ENCODE data around the gene GALT.

DNA sequence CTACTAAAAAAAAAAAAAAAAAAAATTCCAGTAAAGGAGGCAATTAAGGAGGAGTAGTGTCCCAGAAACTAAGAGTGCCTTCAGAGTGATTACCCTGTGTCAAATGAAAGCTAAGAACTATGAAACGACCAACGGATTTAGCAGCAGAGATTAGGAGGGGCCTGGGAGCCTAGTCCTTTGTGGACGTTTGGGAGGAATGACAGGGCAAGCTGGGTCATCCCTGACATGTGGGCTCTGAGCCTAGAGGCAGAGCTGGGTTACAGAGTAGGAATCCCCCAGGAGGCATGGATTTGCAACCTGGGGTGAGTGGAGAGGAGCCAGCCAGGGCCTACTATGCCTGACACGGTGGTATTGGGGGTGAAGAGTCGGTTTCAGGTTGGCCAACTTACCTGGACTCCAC lies 13.3 kb upstream of the GALT start:
- TF ChIP-seq ZNF274 (IDR thresholded peaks at IDR 0.05; ENCODE audit: low read depth, low read length) = no peak
- no peak for TF ChIP-seq YY1 (IDR thresholded peaks at IDR 0.05; ENCODE audit: insufficient read depth, insufficient read length)

Data from NT2/D1 (cell line).